Neutrophil (primary cell): Measurements from ENCODE around the gene FUT4.

Experiments used
- H3K27ac ChIP-seq: fragments of 200-600 bp; sonication (generic); 2 replicates; pipeline ENCODE4 v1.5.1; 2016; ENCODE audit warnings: mild to moderate bottlenecking, moderate library complexity
- H3K27me3 ChIP-seq: fragments of 200-600 bp; sonication (generic); 2 replicates; pipeline ENCODE4 v1.6.0; 2016; ENCODE audit warnings: mild to moderate bottlenecking
- H3K36me3 ChIP-seq: fragments of 200-600 bp; sonication (generic); 2 replicates; pipeline ENCODE4 v1.5.1; 2017
- H3K4me1 ChIP-seq, 2 experiments: fragments of 200-600 bp in 1 of 2; sonication (generic) in 1 of 2; 1 replicate in 1 of 2; 2 replicates in 1 of 2; pipeline versions ENCODE4 v1.5.1 to v1.6.1; 2013 to 2016; ENCODE audit warnings: low read depth in 1 of 2, low read length in 1 of 2, mild to moderate bottlenecking in 1 of 2, moderate library complexity in 1 of 2; ENCODE audit not compliant: control insufficient read depth in 1 of 2, insufficient read depth in 1 of 2
- H3K4me3 ChIP-seq, 2 experiments: fragments of 200-600 bp in 1 of 2; sonication (generic) in 1 of 2; 1 replicate in 1 of 2; 2 replicates in 1 of 2; pipeline ENCODE4 v1.5.1; 2013 to 2016; ENCODE audit warnings: low read depth in 1 of 2, low read length in 1 of 2, mild to moderate bottlenecking in 1 of 2, moderate library complexity in 1 of 2
- H3K9me3 ChIP-seq: fragments of 200-600 bp; sonication (generic); 2 replicates; pipeline ENCODE4 v1.5.1; 2016
- CTCF ChIP-seq: fragments of 200-600 bp; sonication (generic); IDR thresholded peaks from 2 replicates; pipeline ENCODE4 v1.5.1; 2016; ENCODE audit warnings: antibody characterized with exemption

Gene FUT4

GRCh38 chr11:94533696-94534630, 9.8 kb upstream of the FUT4 start:
- Histone ChIP-seq H3K9me3 (no peaks in the 10 kb centered on the region), H3K27ac (no peak overlapping the region), H3K36me3 (no peaks in the 10 kb centered on the region), H3K27me3 (no peaks in the 10 kb centered on the region), H3K4me1 (peaks cover 0 to 6% of the 10 kb centered on the region in 2 experiments), H3K4me3 (no peak overlapping the region)
- TF ChIP-seq CTCF: no peak

- no peak overlapping the region for H3K27ac ChIP-seq
- H3K9me3 ChIP-seq: no peaks in the 10 kb centered on the region
- peaks cover 0 to 6% of the 10 kb centered on the region in 2 experiments for H3K4me1 ChIP-seq
- H3K4me3 ChIP-seq: no peak overlapping the region
- no peaks in the 10 kb centered on the region for H3K27me3 ChIP-seq
- no peak for TF ChIP-seq CTCF
- no peaks in the 10 kb centered on the region for H3K36me3 ChIP-seq
Observed at GRCh38 chr11:94536386-94536785, 7.3 kb upstream of the FUT4 start.

GRCh38 chr11:94537031-94537600, 6.6 kb upstream of the FUT4 start:
- H3K36me3 ChIP-seq: no peaks in the 10 kb centered on the region

GRCh38 chr11:94539420-94539819, 4.3 kb upstream of the FUT4 start:
- Histone ChIP-seq H3K4me1 (peaks cover 10 to 20% of the 10 kb centered on the region in 2 experiments), H3K9me3 (no peaks in the 10 kb centered on the region), H3K27ac (no peak overlapping the region), H3K4me3 (no peak overlapping the region), H3K27me3 (no peaks in the 10 kb centered on the region), H3K36me3 (no peaks in the 10 kb centered on the region)
- TF ChIP-seq CTCF: no peak

More at GRCh38 chr11:94537031-94537600, 6.6 kb upstream of the FUT4 start:
- H3K4me1 ChIP-seq: peaks cover 0 to 6% of the 10 kb centered on the region in 2 experiments
- no peak for TF ChIP-seq CTCF
- no peak overlapping the region for H3K4me3 ChIP-seq
- no peak overlapping the region for H3K27ac ChIP-seq
- no peaks in the 10 kb centered on the region for H3K27me3 ChIP-seq
- H3K9me3 ChIP-seq: no peaks in the 10 kb centered on the region

GRCh38 chr11:94544646-94545263, 1.0 kb downstream of the FUT4 start:
- H3K27me3 ChIP-seq: no peaks in the 10 kb centered on the region
- peak overlapping the region; percentile 79 to 82 for H3K4me3 ChIP-seq
- H3K36me3 ChIP-seq: no peaks in the 10 kb centered on the region
- no peaks in the 10 kb centered on the region for H3K9me3 ChIP-seq
- H3K4me1 ChIP-seq: peaks cover 54 to 59% of the 10 kb centered on the region in 2 experiments
- no peak for TF ChIP-seq CTCF
- H3K27ac ChIP-seq: peak overlapping the region; percentile 92
